HEK293T (cell line): ENCODE data around the gene DUSP8.

Source experiments
- CTBP1 ChIP-seq: fragments of 450-650 bp; IDR thresholded peaks from 2 replicates; pipeline ENCODE4 v1.6.1; 2016; ENCODE audit warnings: borderline replicate concordance
- ELF4 ChIP-seq: fragments of 450-650 bp; IDR thresholded peaks from 2 replicates; pipeline ENCODE4 v1.6.1; 2017; ENCODE audit warnings: antibody characterized with exemption
- FOXA1 ChIP-seq: fragments of 450-650 bp; IDR thresholded peaks from 2 replicates; pipeline ENCODE4 v1.6.1; 2016; ENCODE audit warnings: mild to moderate bottlenecking
- FOXM1 ChIP-seq: fragments of 450-650 bp; IDR thresholded peaks from 2 replicates; pipeline ENCODE4 v1.6.1; 2017; ENCODE audit warnings: mild to moderate bottlenecking, borderline replicate concordance
- NFRKB ChIP-seq: fragments of 450-650 bp; IDR thresholded peaks from 2 replicates; pipeline ENCODE4 v1.6.1; 2016; ENCODE audit warnings: mild to moderate bottlenecking, moderate library complexity
- SP1 ChIP-seq: fragments of 450-650 bp; IDR thresholded peaks from 2 replicates; pipeline ENCODE4 v1.6.1; 2017
- SUZ12 ChIP-seq: fragments of 450-650 bp; IDR thresholded peaks from 2 replicates; pipeline ENCODE4 v1.6.1; 2016; ENCODE audit warnings: mild to moderate bottlenecking
- TARDBP ChIP-seq: fragments of 450-650 bp; IDR thresholded peaks from 2 replicates; pipeline ENCODE4 v1.6.1; 2016

DNA sequence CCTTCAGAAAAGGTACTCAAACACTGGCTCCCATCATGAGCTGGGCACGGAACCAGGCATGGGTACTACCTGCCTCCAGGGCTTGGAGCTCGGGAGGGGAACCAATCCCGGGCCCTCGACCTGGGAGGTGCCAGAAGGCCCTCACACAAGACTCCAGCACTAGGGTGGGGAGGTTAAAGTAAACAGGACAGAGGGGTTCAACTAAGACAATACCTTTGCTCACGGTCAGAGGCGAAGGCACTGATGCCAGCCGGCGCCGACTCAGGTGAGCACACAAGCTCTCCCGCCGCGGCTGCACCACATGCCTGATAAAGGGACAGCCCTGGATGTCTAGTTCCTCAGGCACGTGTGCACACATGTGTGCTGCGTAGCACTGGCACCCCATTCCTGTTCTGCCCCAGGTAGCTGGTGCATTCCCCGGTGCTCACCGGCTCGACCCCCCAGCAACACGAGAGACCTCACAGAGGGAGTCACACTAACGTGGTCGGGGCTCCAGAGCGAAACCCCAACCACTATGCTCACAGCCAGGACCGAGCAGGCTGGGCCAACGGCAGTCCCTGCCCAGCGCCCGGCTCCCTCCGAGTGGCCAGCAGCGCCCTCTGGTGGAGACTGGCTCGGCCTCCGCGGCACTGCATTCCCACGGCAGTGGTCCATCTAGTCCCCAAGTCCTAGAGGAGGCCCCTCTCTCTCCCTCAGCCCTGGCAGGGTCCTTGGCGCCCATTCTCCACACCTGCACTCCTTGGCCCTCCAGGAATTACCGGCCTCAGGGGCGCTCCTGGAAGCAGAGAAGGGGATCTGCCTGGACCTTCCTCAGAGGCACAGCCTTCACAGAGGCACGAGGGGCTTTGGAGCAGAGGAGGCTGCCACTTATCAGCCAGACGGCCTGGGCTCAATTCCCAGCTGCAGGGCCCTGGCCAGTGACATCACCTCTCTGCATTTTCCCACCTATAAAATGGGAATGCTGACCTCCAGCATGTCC lies 56.7 kb downstream of the DUSP8 start:
- TF ChIP-seq FOXM1: no peak
- no peak for TF ChIP-seq CTBP1
- no peak for TF ChIP-seq SUZ12
- TF ChIP-seq TARDBP: no peak
- no peak for TF ChIP-seq FOXA1
- no peak for TF ChIP-seq NFRKB
- TF ChIP-seq SP1: no peak
- no peak for TF ChIP-seq ELF4
